K562 (cell line): ENCODE data around the gene POLD4. TPM values are rescaled to one million over a fixed set of nuclear protein-coding genes. Genes with fewer than 3 reads are reported as not detected.
A peak's percentile ranks its signal among the peaks of the same experiment; 100 is the strongest.

Experiments used
- C11orf30 ChIP-seq: fragments of 450-650 bp; IDR thresholded peaks from 2 replicates; pipeline ENCODE4 v1.6.1; 2016; ENCODE audit warnings: low read depth, mild to moderate bottlenecking
- HNRNPK ChIP-seq: fragments of 200-400 bp; formaldehyde crosslinking; IDR thresholded peaks from one replicate; pipeline ENCODE4 v1.6.1; 2018; ENCODE audit warnings: mild to moderate bottlenecking, low read depth, low read length; ENCODE audit not compliant: poor library complexity, severe bottlenecking
- KAT7 ChIP-seq: sonication (generic); formaldehyde crosslinking; IDR thresholded peaks from 2 replicates; pipeline ENCODE4 v1.8.0; 2022; ENCODE audit warnings: missing genetic modification reagents, mild to moderate bottlenecking, borderline replicate concordance
- KDM4B ChIP-seq, 2 experiments: fragments of 450-650 bp in 1 of 2; sonication (generic) in 1 of 2; IDR thresholded peaks; 2 replicates each; pipeline ENCODE4 v1.6.1; 2016 to 2017; ENCODE audit warnings: borderline replicate concordance in 2 of 2, antibody characterized with exemption in 1 of 2, low read depth in 1 of 2, mild to moderate bottlenecking in 1 of 2
- LARP7 ChIP-seq: fragments of 450-650 bp; IDR thresholded peaks from 2 replicates; pipeline ENCODE4 v1.6.1; 2016
- MAFK ChIP-seq: IDR thresholded peaks from 2 replicates; pipeline ENCODE4 v1.6.1; 2011; ENCODE audit warnings: low read length, improper control_type of control experiment
- MXD1 ChIP-seq: fragments of 250-450 bp; sonication (Bioruptor Pico); IDR thresholded peaks from 2 replicates; pipeline ENCODE4 v1.8.0; 2021; ENCODE audit warnings: borderline replicate concordance, mild to moderate bottlenecking, moderate library complexity; ENCODE audit not compliant: poor library complexity, severe bottlenecking
- NCOA4 ChIP-seq: fragments of 450-650 bp; IDR thresholded peaks from 2 replicates; pipeline ENCODE4 v1.6.1; 2018; ENCODE audit warnings: mild to moderate bottlenecking; ENCODE audit not compliant: partially characterized antibody
- RNF219 ChIP-seq: fragments of 250-450 bp; sonication (Bioruptor Pico); IDR thresholded peaks from 2 replicates; pipeline ENCODE4 v1.5.0; 2022; ENCODE audit warnings: mild to moderate bottlenecking
- SAFB2 ChIP-seq: fragments of 200-400 bp; formaldehyde crosslinking; IDR thresholded peaks from 2 replicates; pipeline ENCODE4 v1.6.1; 2018; ENCODE audit warnings: borderline replicate concordance, low read length, low read depth, moderate library complexity; ENCODE audit not compliant: severe bottlenecking
- SREBF1 ChIP-seq: fragments of 150-350 bp; IDR thresholded peaks from 2 replicates; pipeline ENCODE4 v1.6.1; 2014; ENCODE audit warnings: antibody characterized with exemption, low read depth, low read length, borderline replicate concordance
- TARDBP ChIP-seq: fragments of 450-650 bp; IDR thresholded peaks from 2 replicates; pipeline ENCODE4 v1.6.1; 2016
- TSC22D4 ChIP-seq: fragments of 450-650 bp; IDR thresholded peaks from 2 replicates; pipeline ENCODE4 v1.6.1; 2016; ENCODE audit warnings: missing genetic modification characterization, missing biosample characterization, control low read depth
- ZMIZ1 ChIP-seq, 2 experiments: fragments of 150-350 bp in 1 of 2; IDR thresholded peaks; 2 replicates each; pipeline ENCODE4 v1.6.1; 2012 to 2016; ENCODE audit warnings: low read depth in 2 of 2, low read length in 2 of 2, mild to moderate bottlenecking in 1 of 2, moderate library complexity in 1 of 2
- ZNF197 ChIP-seq: fragments of 200-800 bp; sonication (Bioruptor generic); IDR thresholded peaks from 2 replicates; pipeline ENCODE4 v1.6.1; 2016; ENCODE audit warnings: low read depth, missing genetic modification characterization, missing compliant biosample characterization
- ZNF277 ChIP-seq: fragments of 250-450 bp; sonication (Bioruptor Pico); IDR thresholded peaks from 2 replicates; pipeline ENCODE4 v1.8.0; 2022; ENCODE audit warnings: inconsistent platforms, mild to moderate bottlenecking, moderate library complexity, borderline replicate concordance
- ZNF311 ChIP-seq: fragments of 250-450 bp; sonication (Bioruptor Pico); IDR thresholded peaks from 2 replicates; pipeline ENCODE4 v1.4.0; 2020; ENCODE audit warnings: mild to moderate bottlenecking, moderate library complexity
- ZSCAN32 ChIP-seq: fragments of 450-650 bp; formaldehyde crosslinking; IDR thresholded peaks from 2 replicates; pipeline ENCODE4 v1.4.0; 2020; ENCODE audit warnings: mild to moderate bottlenecking, moderate library complexity
- ZZZ3 ChIP-seq: fragments of 450-650 bp; IDR thresholded peaks from 2 replicates; pipeline ENCODE4 v1.6.1; 2016; ENCODE audit warnings: antibody characterized with exemption, mild to moderate bottlenecking, moderate library complexity
- polyA plus RNA-seq, 8 experiments: library from polyadenylated mRNA; depleted of rRNA in 4 of 8; stranded (reverse) in 5 of 8; unstranded in 3 of 8; fragments of >200 nt; fragmentation: Nextera tagmentation in 2 of 8; fragmentation: Illumina TruSeq in 1 of 8; extraction: Ambion mirVana in 2 of 8; extraction: Trizol in 1 of 8; gene quantifications; 2 replicates each; pipeline versions ENCODE4 v1.2.1 to v1.2.3, GENCODE V29; 2011 to 2014; ENCODE audit warnings: inconsistent platforms in 1 of 8, missing spikeins in 1 of 8
- total RNA-seq, 7 experiments: library from RNA; depleted of rRNA in 6 of 7; stranded (reverse); fragments of >200 nt in 6 of 7; fragmentation: Illumina TruSeq in 2 of 7; extraction: Trizol in 2 of 7; gene quantifications; 2 replicates each; pipeline versions ENCODE4 v1.2.1 to v1.2.3, GENCODE V29; 2011 to 2021; ENCODE audit warnings: low replicate concordance in 1 of 7

POLD4 gene
- total and polyA plus RNA-seq, 9 of the 15 experiments (the other 6 are each of a cell fraction or from before 2014, with no cell fraction given) = 5.8 to 64.5 (median 18.3) TPM

GRCh38 chr11:67373648-67374570 lies 20.6 kb upstream of the POLD4 start (continued):
- TF ChIP-seq ZNF197 (peak; percentile 24; the same call in 1 of the 2 replicates), NCOA4 (no peak), ZMIZ1 (IDR thresholded peaks at IDR 0.05; ENCODE audit: low read depth in 2 of 2, low read length in 2 of 2) (no peak), ZNF277 (CRISPR knock-in tag) (no peak), RNF219 (CRISPR knock-in tag) (no peak), TARDBP (no peak), MAFK (peak; percentile 80), ZSCAN32 (CRISPR knock-in tag) (no peak), MXD1 (CRISPR knock-in tag) (no peak), HNRNPK (no peak), TSC22D4 (tag) (no peak), C11orf30 (peak; percentile 92), SREBF1 (no peak), KDM4B (IDR thresholded peaks at IDR 0.05; ENCODE audit: borderline replicate concordance in 2 of 2, low read depth in 1 of 2) (peak in 1 of 2 experiments; percentile 82; a peak in 1 of 4 replicates), ZNF311 (no peak), LARP7 (no peak), KAT7 (CRISPR knock-in tag) (peak; percentile 61; the same call in 1 of the 2 replicates), SAFB2 (no peak), ZZZ3 (no peak)
